Right cardiac atrium (tissue), 5 donors: ENCODE data around the gene STXBP5. TPM values are rescaled to one million over a fixed set of nuclear protein-coding genes. Genes with fewer than 3 reads are reported as not detected.

ENCODE experiments used
- ATAC-seq, 2 donors: fragments of 200-7000 bp; cut with Tn5 transposase; one replicate each; pipeline versions ENCODE4 v1.8.0 to v1.9.1; 2020; ENCODE audit warnings: moderate library complexity in 2 of 2, mild to moderate bottlenecking in 1 of 2
- DNase-seq, 3 donors: peaks; one replicate each; pipeline ENCODE4 v3.0.0-alpha.2; 2020
- H3K27ac ChIP-seq: one replicate; pipeline ENCODE4 v1.5.1; 2013; ENCODE audit warnings: mild to moderate bottlenecking, low read length, control low read depth, moderate library complexity
- H3K27me3 ChIP-seq: one replicate; pipeline ENCODE4 v1.6.1; 2013; ENCODE audit not compliant: control insufficient read depth, insufficient read depth
- H3K4me1 ChIP-seq: one replicate; pipeline ENCODE4 v1.6.1; 2013; ENCODE audit warnings: low read length; ENCODE audit not compliant: control insufficient read depth, insufficient read depth
- H3K4me3 ChIP-seq: one replicate; pipeline ENCODE4 v1.5.1; 2013; ENCODE audit warnings: low read length, control low read depth
- H3K9me3 ChIP-seq: one replicate; pipeline ENCODE4 v1.6.1; 2013; ENCODE audit warnings: low read length; ENCODE audit not compliant: control insufficient read depth
- WGBS: extraction: QIAGEN DNeasy Blood & Tissue Kit; methylation state at CpG from one replicate; pipeline ENCODE4 v1.1.7; 2013; 5-methylcytosine and 5-hydroxymethylcytosine counted together
- intact Hi-C, 4 donors: fragments of 100-400 bp; cut with DNase I; formaldehyde crosslinking; loops; one replicate each; pipeline versions ENCODE4 v1.11.0 to v1.14.0; 2022 to 2023
- polyA plus RNA-seq: library from polyadenylated mRNA; stranded (reverse); fragments of 200-250 nt; gene quantifications from one replicate; pipeline ENCODE4 v1.2.3, GENCODE V29; 2013
- total RNA-seq, 4 donors: library from RNA; stranded (reverse); fragmentation: NEBNext Ultra II Directional; extraction: Animal tissue kit (Norgen Biotek cat#: 25700); gene quantifications; one replicate each; pipeline ENCODE4 v1.2.1, GENCODE V29; 2021
- donor health status: healthy with polysubstance abuse.
- donor health status: DM: no; HTN: yes; CAD: no.
- donor health status: DM: no; HTN: no; CAD: no.
- donor health status: DM: no; HTN: yes; CAD: no; lungs with severe emphysema.
- donor health status: DM: yes; HTN: yes; CAD: no.

STXBP5 gene
- total and polyA plus RNA-seq, 5 donors, result 6.4 to 13.0 (median 12.1) TPM

DNA sequence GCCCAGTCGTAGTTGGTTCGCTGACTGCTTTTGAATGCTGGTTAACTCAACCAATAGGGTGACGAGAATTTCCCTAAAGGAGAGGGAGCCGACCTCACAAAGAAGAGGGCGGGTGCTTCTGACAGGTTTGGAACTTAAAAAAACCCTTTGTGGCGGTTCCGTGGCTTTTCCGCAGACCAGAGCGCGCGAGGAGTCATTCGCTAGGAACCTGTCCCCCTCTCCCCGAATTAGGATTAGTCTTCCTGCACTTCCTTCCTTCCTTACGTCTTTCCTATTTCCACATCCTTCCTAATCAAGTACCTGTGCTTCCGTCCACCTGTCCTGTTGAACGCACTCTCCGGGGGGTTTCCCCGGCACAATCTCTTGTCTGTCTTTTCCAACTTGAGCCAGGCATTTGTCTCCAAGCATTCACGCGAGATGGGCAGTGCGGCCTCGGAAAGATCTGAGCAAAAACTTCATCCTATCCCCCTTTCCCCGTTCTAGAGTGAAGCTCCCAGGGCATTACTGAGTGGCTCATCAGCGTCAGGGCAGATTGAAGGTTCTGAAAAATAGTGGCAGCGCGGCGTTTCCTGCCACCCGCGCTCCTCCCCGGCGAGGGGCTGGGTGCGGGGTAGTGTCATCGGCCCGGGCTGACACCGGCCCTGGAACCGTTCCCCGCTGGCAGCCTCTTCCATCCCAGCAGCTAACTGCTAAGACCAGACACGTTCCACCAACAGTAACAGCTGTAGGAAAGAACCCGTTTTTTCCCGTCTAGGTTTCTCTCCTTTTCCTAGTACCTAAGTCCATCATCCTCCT, 1.5 kb upstream of the STXBP5 start:
- under 1% methylated on average over 40 of the region's 40 CpGs for WGBS
- peaks cover 2% of the 10 kb centered on the region for H3K4me1 ChIP-seq
- DNase-seq (peak; percentile 79 to 85 (median 82)), ATAC-seq (peak; percentile 96 to 97)
- intact Hi-C loops, result loop anchor here in 2 of 4 donors (10.0 kb wide), 2 partner anchors 72 to 348 kb away; no protein-coding TSS in a partner anchor
- no peaks in the 10 kb centered on the region for H3K9me3 ChIP-seq
- peak overlapping the region; percentile 92 for H3K4me3 ChIP-seq
- no peaks in the 10 kb centered on the region for H3K27me3 ChIP-seq
- H3K27ac ChIP-seq, result peak overlapping the region; percentile 97

DNA sequence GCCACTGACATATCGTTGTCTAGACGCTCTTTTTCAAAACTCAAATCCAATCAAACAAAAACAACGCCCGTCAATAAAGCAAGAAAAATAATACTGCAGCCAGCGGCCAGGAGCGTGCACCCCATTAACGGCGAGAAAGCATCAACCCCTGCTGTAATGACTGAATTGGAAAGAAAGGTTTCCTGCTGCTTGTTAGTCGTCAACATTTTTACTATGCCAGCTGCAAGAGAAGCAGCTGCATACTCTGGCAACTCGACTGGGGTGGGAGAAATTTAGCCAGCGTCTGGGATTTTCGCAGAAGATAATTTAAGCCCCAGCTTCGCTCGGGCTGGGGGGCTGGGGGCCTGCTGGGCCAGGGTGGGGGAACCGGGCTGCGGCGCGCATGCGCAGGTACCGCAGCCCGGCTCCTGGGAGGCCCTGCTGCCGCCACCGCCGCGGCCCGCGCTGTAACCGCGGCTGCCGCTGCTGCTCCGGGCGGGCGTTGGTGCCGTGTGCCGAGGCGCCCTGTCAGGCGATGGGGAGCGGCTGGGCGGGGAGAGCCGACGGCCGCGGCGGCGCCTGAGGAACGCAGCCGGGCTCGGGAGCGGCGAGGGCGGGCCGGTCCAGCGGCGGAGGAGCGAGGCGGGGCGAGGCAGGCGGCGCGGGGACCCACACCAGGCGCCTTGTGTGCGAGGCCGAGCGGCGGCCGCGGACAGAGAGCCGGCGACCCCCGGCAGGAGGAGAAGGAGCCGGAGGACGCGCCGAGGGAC, 732 bp upstream of the STXBP5 start:
- peaks cover 2% of the 10 kb centered on the region for H3K4me1 ChIP-seq
- peak overlapping the region; percentile 92 for H3K4me3 ChIP-seq
- no peaks in the 10 kb centered on the region for H3K27me3 ChIP-seq
- intact Hi-C loops, result loop anchor here in 2 of 4 donors (10.0 kb wide), 2 partner anchors 71 to 349 kb away; no protein-coding TSS in a partner anchor
- ATAC-seq (peak; percentile 89 to 92), DNase-seq (peak; percentile 81 to 92 (median 91))
- WGBS, result under 1% methylated on average over 74 of the region's 74 CpGs
- H3K9me3 ChIP-seq, result no peaks in the 10 kb centered on the region
- H3K27ac ChIP-seq, result peak overlapping the region; percentile 97

DNA sequence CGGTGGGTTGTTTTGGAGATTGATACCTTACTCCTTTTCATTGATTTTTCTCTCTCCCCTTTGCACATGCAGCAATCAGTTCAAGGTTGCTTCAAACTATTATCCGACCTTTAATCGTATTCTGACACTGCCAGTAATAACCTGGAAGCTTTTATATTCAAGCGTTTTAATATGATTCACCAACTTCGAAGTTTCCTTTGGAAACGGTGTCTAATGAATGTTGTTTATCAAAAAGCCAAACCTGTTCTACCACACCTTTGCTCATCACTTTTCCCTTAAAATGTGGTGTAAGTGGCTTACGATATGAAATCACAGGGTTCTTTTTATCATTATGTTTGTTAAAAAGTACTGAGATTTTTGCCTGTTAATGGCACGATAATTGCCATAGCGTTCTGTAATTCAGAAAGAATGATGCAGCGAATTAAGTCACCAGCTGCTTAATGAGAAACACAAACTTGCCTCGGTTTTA, 660 bp downstream of the STXBP5 start:
- DNase-seq (no peak), ATAC-seq (no peak)
- Histone ChIP-seq H3K27me3 (no peaks in the 10 kb centered on the region), H3K4me3 (peak overlapping the region; percentile 92), H3K9me3 (no peaks in the 10 kb centered on the region), H3K4me1 (peaks cover 2% of the 10 kb centered on the region), H3K27ac (no peak overlapping the region)
- 7% methylated on average over 11 of the region's 11 CpGs for WGBS
- intact Hi-C loops, result loop anchor here in 2 of 4 donors (10.0 kb wide), 2 partner anchors 70 to 350 kb away; no protein-coding TSS in a partner anchor

DNA sequence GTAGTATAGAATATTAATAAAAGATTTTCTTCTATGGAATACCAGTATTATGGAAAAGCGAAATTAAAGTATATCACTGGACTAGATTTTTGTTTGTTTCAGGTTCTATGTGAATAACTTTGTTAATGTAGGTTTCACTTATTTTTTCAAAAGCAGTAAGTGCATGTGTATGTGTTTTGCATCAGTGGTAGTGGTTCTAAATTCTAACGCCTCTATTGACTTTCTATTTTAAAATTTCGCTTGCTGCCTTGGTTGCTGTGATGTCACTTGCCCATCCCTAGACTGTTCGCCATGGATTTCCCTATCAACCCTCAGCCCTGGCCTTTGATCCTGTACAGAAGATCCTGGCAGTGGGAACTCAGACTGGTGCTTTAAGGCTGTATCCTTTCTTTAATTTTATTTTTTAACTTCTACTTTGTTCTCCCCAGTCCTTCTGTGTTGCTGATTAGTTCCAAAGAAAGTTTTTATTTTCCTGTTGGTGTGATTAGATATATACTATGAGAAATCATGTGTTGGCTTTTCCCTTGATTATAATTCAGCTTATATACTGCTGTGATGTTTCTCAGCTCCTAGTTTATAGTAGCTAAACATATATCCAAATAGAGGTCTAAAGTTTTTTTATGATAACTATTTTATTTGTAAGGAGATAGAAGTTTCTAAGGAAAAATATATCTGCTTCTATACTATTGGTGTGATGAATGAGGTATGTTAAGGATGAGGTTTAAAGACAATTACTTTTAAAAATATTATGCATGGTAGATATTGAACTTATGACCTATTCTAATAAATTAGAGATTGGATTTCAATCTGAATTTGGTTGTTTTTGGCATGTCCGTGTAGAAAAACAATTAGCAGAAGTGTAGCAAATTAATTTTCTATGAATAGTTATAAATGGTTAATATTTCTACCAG, 1.7 kb downstream of the STXBP5 start:
- ATAC-seq (no peak), DNase-seq (no peak)
- H3K4me3 ChIP-seq, result peak overlapping the region; percentile 92
- no peaks in the 10 kb centered on the region for H3K27me3 ChIP-seq
- peaks cover 3% of the 10 kb centered on the region for H3K4me1 ChIP-seq
- H3K9me3 ChIP-seq, result no peaks in the 10 kb centered on the region
- intact Hi-C loops, result loop anchor here in 2 of 4 donors (10.0 kb wide), 2 partner anchors 69 to 351 kb away; no protein-coding TSS in a partner anchor
- WGBS, result 60% methylated on average over 5 of the region's 5 CpGs
- H3K27ac ChIP-seq, result no peak overlapping the region

DNA sequence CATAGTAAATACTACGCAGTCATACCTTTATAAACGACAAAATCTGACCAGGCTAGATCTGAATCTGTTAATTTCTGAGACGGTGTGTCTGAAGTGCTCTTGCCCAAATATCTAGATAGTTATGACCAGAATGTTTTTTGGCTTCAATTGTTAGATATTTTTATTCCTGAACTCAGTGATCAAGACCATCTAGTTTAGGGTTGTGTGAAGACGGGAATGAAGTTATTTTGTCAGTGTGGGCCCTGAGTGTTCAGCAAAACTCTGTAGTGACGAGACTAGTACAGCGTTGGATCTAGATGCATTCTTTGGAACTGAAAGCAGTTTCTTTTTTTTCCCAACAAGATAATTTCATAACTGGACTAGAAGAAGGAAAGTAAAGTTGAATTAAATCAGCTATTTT, 3.1 kb downstream of the STXBP5 start:
- no peak for DNase-seq
- H3K4me1 ChIP-seq, result peaks cover 3% of the 10 kb centered on the region
- no peak overlapping the region for H3K27ac ChIP-seq
- intact Hi-C loops, result loop anchor here in 2 of 4 donors (10.0 kb wide), 2 partner anchors 67 to 353 kb away; no protein-coding TSS in a partner anchor
- no peaks in the 10 kb centered on the region for H3K9me3 ChIP-seq
- no peak for ATAC-seq
- peak overlapping the region; percentile 41 for H3K4me3 ChIP-seq
- WGBS, result 61% methylated on average over 6 of the region's 6 CpGs
- H3K27me3 ChIP-seq, result no peaks in the 10 kb centered on the region

DNA sequence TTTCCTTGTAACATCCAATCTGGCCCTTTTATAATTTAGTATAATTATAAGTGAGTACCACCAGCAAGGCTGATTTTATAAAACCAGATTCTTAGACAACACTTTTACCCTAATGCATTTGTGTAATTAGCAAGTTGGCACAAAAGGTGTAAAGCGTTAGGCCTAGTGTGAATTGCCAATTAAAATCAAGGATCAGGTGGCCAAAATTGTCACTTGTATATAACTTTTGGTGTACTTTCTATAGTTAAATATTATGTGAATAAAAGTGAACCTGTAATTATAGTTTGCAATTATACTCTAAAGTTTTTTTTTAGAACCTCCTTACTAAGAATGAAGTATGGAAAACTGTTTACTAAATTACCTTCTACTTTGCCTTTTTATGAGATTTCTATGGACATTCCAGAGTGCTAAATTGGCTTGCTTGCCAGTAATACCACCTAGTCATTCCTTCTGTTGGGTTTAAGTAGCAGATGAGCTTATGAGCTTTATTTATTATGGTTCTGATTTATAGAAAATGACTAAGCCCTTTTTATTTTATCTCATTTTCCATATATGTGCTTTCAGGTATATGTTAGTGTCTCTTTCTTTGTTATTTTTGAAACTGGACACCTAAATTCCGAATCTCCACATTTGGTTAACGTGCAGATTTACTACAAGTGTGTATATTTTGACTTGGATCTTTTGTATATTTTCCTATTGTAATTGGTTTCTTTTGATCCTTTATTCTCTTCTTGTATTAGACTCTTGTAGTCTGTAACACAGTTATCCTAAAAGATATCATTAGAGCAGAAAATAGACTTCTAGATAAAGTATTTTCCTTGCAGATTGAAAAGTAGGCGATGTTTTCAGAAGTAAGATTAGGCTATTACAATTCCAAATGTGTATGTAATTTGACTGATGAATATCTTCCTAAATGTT, 3.9 kb downstream of the STXBP5 start:
- no peaks in the 10 kb centered on the region for H3K9me3 ChIP-seq
- ATAC-seq, result no peak
- H3K27ac ChIP-seq, result no peak overlapping the region
- no peak overlapping the region for H3K4me3 ChIP-seq
- 91% methylated on average over 4 of the region's 4 CpGs for WGBS
- intact Hi-C loops, result loop anchor here in 2 of 4 donors (10.0 kb wide), 2 partner anchors 67 to 353 kb away; no protein-coding TSS in a partner anchor
- H3K4me1 ChIP-seq, result peaks cover 3% of the 10 kb centered on the region
- H3K27me3 ChIP-seq, result no peaks in the 10 kb centered on the region
- no peak for DNase-seq

DNA sequence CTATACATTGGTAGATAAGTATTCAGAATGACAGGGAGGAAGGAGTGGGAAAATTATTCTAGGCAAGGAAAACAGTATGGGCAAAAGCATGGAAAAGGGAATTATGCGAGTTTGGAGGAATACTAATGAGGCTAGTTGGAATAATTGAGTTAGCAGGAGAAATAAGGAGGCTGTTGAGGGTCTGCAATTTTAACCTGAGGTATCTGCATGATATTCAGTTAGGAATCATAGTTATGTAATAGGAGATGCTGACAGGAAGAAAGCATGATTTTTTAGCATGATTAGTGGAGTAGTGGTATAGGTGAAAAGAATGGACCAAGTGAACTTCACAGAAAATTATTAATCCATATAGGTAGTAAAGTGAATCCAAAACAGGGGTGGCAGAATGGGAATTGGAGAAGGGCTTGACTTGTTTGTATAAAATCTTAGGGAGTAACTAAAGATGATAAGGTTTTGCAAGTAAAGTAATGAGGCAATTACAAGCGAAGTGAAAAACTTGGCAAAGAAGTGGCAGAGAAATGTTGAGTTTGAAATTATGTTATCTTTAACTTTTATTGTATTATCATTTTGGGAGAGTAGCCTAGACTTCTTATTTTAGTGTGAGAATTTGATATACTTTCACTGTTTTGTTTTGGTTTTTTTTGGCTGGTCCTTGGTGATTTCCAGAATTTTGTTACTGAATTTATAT, 5.7 kb downstream of the STXBP5 start:
- intact Hi-C loops, result loop anchor here in 2 of 4 donors (10.0 kb wide), 2 partner anchors 65 to 355 kb away; no protein-coding TSS in a partner anchor
- 70% methylated on average over 2 of the region's 2 CpGs for WGBS

DNA sequence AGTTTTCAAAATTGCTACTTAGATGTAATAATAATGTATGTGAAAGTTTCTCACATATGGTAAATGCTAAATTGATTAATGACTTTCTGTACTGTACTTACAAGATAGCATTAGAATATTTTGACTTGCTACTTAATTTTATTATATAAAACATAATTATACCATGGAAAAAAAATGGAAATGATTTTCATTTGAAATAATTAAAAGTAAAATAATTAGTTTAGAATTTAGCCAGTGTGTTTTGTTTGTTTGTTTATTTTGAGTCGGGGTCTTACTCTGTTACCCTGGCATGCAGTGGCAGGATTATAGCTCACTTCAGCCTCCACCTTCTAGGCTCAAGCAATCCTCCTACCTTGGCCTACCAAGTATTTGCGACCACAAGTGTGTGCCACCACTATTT, 7.1 kb downstream of the STXBP5 start:
- no peaks in the 10 kb centered on the region for H3K27me3 ChIP-seq
- WGBS, result 97% methylated on average over 2 of the region's 2 CpGs
- no peak overlapping the region for H3K4me3 ChIP-seq
- no peak overlapping the region for H3K27ac ChIP-seq
- no peak for ATAC-seq
- H3K4me1 ChIP-seq, result peaks cover 2% of the 10 kb centered on the region
- intact Hi-C loops, result no loop called here
- H3K9me3 ChIP-seq, result no peaks in the 10 kb centered on the region
- DNase-seq, result no peak

More for the DNA sequence above, 5.7 kb downstream of the STXBP5 start:
- Histone ChIP-seq H3K9me3 (no peaks in the 10 kb centered on the region), H3K27me3 (no peaks in the 10 kb centered on the region), H3K4me3 (no peak overlapping the region), H3K27ac (no peak overlapping the region), H3K4me1 (peaks cover 3% of the 10 kb centered on the region)
- DNase-seq (no peak), ATAC-seq (no peak)

DNA sequence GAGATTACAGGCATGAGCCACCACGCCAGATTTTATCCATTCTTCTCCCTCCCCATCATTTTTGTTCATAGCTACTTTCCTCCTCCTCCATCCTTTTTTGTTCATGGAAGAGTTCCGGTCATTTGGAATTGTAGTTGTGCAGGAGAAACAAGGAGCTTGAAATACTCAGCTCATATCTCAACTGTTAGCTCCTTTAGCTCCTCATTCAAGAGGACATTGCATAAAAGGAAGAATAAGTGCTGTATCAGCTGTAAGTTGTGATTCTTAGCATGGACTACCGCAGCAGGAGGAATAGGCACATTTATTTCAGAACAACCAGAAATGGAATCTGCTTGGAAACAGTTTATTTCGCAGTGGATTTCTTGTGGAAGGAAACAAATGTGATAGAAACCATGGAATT, 7.6 kb downstream of the STXBP5 start:
- H3K9me3 ChIP-seq, result no peaks in the 10 kb centered on the region
- H3K4me3 ChIP-seq, result no peak overlapping the region
- DNase-seq, result no peak
- intact Hi-C loops, result no loop called here
- WGBS, result 95% methylated on average over 4 of the region's 4 CpGs
- no peak overlapping the region for H3K27ac ChIP-seq
- H3K4me1 ChIP-seq, result peaks cover 2% of the 10 kb centered on the region
- ATAC-seq, result no peak
- no peaks in the 10 kb centered on the region for H3K27me3 ChIP-seq
